NCI-H774 (cell line): ENCODE results near the gene SUSD6.

ENCODE experiments used
- DNase-seq: peaks from one replicate; lab custom pipeline; 2025; lab: John Stamatoyannopoulos, UW

SUSD6 gene

GRCh38 chr14:69673578-69674305, 62.3 kb downstream of the SUSD6 start:
- no peak for DNase-seq

DNA sequence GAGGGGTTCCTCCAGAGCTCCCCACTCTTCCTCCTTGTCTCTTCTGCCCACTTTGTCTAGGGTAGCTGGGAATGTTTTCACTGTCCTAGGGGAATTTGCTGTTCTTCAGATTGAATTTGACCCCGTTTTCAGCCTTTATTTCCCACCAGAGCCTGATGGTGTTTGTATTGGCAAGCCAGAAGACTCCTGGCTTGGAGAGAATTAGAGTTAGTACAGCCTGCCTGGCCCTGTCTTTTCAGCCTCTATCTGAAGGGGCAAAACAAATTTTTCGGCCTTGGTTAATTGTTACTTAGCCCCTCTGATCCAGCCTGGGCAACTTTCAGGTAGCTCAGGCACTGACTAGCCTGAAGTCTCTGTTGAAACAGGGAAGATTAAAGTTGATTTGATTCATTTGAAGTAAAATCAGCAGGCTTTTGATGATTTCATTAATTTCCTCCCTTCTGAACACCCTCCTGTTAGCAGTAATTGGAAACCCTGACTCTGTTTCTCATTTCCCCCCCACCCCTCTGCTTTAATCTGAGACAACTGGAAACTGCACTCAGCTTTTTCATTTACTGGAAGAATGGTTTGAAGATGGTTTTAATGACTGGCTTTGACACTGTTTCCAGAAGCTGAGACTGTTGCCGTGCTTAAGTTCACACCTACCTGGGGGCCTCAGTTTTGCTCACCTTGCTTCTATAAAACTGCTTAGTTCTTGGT, 63.3 kb downstream of the SUSD6 start:
- DNase-seq: no peak

- no peak for DNase-seq
Observed at GRCh38 chr14:69675245-69675583, 63.8 kb downstream of the SUSD6 start.

DNA sequence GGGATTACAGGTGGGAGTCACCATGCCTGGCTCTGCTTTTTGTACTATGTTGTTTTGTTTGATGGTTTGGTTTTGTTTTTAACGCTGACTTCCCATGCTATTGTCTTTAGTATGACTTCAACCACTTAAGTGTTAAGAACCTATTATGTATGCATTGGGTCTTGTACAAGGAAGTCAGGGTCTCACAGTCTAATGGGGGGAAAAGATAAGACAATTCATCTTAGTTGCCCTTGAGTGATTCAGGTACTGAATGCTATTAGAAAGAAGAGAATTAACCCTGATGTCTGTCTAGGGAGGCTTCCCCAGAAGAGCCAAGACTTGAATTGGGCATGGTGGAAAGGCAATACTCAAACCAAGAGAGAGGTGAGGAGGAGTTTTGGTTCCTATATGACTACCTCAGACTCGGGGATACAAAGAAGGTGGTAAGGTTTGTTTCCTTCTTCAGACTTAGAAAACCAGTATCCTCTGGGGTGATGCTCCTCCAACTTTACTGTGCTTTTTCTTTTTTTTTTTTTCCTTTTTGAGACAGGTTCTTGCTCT, 64.6 kb downstream of the SUSD6 start:
- DNase-seq: no peak

DNA sequence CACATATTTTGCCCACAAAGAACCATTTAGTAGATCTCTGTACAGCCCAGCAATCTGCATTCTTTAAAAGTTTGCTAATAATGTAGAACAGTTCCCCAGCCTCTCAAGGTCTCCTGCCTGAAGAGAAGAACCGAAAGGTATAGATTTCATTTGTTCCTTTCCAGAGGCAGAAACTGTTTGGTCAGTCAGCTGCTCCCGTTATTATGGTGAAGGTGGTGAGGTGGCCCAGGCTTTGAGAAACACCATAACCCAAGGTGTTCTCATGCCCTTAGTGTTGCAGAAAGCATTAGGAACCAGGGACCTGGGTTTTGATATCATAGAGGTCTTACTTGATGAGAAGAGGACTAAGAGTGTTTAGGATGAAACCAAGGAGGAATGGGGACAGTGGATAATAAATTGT, 65.3 kb downstream of the SUSD6 start:
- DNase-seq: no peak

DNA sequence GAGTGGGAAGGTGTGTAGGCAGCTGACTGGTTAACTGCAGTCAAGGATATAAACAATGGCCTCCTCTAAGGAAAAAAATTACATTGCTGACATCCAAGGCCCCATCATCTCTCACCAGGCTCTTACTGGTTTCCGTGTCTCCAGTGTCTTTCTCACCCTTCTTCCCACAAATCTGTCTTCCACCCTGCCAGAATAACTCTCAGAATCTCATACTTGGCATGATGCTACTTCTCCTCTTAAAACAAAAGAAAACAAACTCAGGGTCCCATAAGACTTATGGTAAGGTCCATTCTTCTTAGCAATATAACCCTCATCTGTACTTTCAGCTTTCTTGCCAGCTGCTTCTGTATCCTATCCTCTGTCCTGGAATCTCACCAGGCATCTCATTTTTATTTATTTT, 68.9 kb downstream of the SUSD6 start:
- no peak for DNase-seq

DNA sequence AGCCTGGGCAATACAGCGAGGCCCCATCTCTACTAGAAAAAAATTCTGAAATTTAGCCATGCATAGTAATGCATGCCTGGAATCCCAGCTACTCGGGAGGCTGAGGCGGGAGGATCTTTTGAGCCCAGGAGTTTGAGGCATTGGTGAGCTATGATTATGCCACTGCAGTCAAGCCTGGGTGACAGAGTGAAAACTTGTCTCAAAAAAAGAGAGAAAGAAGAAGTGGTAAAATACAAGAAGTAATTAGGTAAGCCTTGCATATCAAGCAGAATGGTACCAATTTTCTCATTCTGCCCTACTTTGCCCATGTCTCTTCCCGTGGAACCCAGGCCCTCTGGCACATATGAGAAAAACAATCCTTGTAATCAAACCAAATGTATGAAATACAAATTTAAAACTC, 70.7 kb downstream of the SUSD6 start:
- DNase-seq: no peak

GRCh38 chr14:69682621-69683263, 71.3 kb downstream of the SUSD6 start:
- DNase-seq: no peak

GRCh38 chr14:69683971-69684370, 72.6 kb downstream of the SUSD6 start:
- DNase-seq: no peak

DNA sequence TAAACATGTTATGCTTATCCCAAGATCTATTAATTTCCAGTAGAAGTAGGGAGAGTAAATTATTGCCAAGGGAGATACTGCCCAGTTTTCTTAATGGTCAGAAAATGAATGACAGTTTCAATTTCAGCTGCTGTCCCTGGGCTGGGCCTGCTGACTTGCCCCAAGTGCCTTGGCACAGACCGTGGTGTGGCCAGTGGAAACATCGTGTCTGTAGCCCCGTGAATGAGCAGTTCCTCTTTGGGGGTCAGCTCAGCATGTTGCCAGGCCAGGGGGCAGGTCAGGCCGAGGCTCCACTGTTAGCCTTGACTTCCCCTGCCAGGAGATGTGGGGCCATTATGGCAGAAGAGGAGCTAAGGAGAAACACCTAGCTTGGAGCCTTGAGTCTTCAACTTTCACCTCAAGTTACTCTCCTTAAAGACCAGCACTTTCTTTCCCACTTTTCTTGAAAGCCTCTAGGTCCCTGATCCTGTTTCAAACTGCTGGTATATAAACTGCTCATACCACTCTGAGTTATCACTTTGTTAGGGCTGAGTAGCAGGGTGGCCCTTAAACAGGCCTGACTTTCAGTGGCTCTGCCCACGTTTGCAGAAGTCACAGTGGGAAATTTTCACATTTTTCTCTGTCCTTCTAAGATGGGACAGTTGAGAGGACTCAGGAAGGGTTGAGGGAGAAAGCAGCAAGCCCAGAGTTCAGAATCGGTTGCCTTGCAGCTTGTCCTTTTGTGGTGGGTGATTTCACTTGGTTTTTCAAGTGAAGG, 73.2 kb downstream of the SUSD6 start:
- no peak for DNase-seq

DNA sequence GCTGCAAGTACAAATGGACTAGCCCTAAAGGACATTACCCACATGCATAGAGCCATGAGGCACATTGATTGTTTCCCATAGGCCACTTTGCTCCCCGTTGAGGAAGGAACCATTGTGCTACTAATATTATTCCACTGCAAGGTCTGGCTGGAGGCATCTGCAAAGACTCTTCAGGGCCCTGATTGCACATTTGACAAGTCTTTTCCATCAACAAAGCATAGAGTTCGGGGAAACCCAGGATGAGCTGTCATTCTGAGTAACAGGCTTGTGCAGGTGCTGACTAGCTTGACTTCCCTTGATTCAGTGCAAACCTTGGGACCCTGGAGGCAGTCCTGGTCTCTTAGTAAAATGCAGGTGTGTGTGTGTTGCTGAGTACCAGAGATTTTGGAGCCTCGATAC, 73.8 kb downstream of the SUSD6 start:
- DNase-seq: no peak

DNA sequence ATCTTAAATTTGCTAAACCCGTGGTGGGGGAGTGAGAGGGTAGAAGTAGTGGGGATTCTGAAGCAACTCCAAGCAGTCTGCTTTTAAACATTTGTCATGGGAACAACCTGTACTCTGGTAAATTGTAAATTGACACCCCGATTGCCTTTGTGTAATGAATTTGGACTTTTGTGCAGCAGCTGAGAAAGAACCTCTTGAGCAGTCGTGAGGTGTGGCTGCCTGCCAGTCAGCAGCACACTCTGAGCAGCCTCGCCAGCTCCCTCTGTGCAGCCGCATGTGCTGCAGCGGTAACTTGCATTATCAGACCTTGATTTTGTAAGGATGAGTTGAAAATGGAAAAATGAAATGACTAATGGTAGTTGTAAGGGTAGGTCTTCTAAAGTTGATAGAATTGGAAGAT, 74.3 kb downstream of the SUSD6 start:
- peak; percentile 63 for DNase-seq

DNA sequence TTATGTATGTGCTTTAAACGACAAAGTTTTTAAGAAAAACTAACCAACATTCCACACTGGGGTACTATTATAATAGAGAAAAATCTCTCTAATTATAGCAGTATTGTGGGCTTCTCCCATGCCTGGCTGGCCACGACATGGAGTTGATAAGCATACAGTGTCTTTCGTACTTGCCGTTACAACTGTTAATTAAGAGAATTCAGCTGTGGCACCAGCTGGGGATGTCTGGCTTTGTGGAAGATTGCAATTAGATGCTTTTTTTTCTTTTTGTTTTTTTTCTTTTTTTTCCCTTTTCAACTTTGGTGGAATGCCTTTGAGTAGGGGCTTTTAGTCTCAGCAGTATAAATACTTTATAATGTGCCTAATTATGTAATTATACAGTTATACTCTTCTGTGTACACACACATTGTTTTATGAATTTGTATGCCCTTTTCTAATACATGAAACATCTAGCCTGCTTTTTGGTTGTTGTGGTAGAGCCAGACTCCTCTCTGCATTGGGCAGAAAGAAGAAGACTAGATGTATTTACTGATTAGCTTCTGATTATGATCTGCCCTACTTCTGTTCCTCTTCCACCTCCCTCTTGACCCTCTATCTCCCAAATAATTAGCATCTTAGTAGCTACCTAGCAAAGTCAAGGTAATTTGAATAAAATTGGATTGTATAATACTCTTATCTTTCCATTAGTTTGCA, 76.4 kb downstream of the SUSD6 start:
- DNase-seq: no peak

DNA sequence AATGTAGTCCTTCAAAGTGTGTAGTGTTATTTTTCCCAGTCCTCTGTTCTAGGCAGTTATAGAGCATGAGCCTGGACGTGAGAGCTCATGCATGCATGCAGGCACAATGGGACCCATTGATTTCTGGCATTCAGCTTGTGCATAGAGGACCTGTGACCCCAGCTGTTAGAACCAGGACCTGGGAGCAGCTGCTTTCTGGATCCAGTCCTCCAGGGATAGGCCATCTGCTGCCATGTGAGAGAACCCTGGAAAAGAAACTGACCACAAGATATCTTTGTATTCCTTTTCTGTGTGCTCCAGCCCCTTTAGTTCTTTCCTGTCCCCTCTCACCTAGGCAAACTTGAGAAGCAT, 76.9 kb downstream of the SUSD6 start:
- no peak for DNase-seq

DNA sequence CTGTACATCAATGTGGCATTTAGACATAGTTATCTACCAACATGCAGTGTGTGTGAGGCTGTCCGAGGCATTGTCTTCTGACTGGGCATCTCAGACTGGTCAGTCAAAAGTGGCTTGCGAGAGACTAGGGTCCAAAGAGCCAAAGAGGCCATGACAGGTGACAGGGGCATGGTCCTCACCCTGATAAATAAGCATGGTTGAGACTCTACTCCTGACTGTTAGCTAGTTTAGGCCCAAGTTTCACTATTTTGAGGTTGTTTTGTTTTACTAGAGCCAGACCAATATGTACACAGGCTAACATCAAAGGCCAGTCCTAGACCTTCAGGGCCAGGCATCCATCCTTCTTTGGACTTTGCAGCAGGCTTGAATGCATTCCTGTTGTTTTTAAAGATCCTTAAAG, 78.6 kb downstream of the SUSD6 start:
- DNase-seq: no peak

DNA sequence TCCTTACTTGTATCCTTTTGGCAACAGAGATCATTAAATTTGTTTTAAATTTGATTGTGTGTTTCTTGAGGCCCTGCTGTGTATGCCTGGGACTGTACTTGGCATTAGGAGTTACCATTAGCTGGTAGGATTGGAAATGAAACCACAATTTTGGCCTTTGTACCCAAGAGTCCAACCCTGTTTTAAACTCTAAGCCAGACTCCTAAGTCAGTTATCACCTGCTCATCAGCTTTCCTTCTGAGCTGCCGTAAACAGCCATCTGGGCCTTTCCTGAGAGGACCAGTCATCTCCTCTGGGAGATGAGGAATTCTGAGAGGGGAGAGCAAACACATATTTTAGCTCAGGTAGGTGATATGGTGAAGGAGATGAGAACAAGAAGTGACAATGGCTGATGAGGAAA, 81.2 kb downstream of the SUSD6 start:
- no peak for DNase-seq

- no peak for DNase-seq
Observed at GRCh38 chr14:69693145-69693544, 81.7 kb downstream of the SUSD6 start.

DNA sequence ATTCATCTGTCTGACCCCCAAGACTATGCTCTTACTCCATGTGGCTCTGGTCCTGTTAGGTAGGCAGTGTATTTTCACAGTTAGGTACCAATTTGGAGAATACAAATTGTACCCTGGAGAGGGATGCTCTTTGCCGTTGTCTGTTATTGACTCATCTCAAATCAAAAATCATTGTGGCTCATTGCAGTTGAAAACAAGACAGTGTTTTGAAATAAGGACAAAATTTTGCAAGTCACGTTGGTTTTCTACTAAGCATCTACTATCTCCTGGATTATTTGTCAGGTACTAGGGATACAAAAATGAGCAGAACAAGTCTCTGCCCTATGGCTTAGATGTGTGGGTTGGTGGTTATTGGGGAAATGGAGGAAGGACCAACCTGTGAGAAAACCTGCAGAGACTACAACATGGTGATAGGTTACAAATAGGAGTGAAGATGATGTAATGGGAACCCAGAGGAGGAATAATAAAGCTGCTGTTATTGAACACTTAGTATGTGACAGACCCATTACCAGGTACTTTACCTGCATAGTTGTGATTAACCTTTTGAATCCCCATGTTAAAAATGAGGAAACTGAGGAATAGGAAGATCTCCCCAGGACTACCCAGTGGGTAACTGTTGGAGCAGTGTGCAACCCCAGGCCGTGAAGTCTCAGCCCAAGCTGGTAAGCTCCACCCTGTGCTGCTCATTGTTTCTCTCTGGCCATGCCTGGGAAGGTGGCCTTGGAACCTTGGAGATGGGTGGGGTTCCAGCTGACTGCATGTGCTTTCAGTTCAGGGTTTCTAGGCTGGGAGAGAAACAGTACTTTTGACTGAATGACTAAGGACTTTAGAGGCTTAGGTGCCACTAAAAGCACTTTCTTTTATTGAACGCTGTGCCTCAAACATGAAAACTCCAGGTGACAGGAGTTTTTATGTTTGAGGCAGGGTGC, 82.7 kb downstream of the SUSD6 start:
- DNase-seq: peak; percentile 60

DNA sequence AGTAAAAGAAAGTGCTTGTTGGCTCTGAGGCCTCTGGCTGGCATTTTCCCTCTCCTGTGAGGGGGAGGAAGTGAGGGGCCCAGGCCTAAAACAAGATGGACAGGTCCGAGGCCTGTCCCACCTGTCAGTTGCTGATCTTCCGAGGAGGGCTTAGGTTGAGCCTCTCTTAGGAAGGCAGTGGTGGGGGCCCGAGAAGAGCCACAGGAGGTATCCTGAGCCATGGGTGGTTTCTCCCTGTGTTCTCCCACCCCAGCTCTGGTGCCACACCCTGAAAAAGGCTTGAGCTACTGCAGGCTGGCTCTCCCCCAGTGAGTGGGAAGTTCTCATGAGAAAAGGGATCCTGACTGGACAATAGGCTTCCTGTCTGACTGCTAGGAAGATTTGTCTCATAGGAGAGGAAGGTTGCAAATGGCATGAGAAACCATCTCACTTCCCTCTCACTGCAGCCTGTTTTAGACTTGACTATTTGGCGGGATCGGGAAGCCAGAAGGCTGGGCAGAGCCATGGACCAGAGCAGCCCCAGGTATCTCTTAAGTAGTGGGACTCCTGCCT, 83.4 kb downstream of the SUSD6 start:
- no peak for DNase-seq
